ENCODE measurements around the gene EFNA3.
A peak's percentile ranks its signal among the peaks of the same experiment; 100 is the strongest.

The EFNA3 gene

DNA sequence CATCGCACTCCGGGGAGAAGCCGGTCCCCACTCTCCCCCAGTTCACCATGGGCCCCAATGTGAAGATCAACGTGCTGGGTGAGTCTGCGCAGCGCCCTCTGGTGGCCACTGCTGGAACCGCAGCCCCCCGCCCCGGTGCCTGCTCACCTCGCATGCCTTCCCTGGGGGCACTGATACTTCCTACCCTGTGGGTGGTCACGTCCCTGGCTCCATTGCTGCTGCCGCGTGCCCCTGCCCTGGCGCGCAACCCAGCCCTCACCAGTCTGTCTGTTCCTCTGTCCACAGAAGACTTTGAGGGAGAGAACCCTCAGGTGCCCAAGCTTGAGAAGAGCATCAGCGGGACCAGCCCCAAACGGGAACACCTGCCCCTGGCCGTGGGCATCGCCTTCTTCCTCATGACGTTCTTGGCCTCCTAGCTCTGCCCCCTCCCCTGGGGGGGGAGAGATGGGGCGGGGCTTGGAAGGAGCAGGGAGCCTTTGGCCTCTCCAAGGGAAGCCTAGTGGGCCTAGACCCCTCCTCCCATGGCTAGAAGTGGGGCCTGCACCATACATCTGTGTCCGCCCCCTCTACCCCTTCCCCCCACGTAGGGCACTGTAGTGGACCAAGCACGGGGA, 7.6 kb downstream of the EFNA3 start:
- H3K27ac ChIP-seq = no peak overlapping the region
- peak; percentile 41 for DNase-seq
- TF ChIP-seq, protein P1, sequence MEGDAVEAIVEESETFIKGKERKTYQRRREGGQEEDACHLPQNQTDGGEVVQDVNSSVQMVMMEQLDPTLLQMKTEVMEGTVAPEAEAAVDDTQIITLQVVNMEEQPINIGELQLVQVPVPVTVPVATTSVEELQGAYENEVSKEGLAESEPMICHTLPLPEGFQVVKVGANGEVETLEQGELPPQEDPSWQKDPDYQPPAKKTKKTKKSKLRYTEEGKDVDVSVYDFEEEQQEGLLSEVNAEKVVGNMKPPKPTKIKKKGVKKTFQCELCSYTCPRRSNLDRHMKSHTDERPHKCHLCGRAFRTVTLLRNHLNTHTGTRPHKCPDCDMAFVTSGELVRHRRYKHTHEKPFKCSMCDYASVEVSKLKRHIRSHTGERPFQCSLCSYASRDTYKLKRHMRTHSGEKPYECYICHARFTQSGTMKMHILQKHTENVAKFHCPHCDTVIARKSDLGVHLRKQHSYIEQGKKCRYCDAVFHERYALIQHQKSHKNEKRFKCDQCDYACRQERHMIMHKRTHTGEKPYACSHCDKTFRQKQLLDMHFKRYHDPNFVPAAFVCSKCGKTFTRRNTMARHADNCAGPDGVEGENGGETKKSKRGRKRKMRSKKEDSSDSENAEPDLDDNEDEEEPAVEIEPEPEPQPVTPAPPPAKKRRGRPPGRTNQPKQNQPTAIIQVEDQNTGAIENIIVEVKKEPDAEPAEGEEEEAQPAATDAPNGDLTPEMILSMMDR (IDR thresholded peaks at IDR 0.05; ENCODE audit: low read depth, low read length, missing control alignments) = peak; percentile 94
- H3K27me3 ChIP-seq (replicated peaks) = peaks cover 21% of the 10 kb centered on the region
- no peak overlapping the region for H3K4me3 ChIP-seq (ENCODE audit: low read depth, low read length)
- no peaks in the 10 kb centered on the region for H3K36me3 ChIP-seq (replicated peaks)
- in situ Hi-C loops (cut with HindIII; ENCODE audit: low pct_ligation_motif_present, low sequenced_read_pairs) = no loop called here

DNA sequence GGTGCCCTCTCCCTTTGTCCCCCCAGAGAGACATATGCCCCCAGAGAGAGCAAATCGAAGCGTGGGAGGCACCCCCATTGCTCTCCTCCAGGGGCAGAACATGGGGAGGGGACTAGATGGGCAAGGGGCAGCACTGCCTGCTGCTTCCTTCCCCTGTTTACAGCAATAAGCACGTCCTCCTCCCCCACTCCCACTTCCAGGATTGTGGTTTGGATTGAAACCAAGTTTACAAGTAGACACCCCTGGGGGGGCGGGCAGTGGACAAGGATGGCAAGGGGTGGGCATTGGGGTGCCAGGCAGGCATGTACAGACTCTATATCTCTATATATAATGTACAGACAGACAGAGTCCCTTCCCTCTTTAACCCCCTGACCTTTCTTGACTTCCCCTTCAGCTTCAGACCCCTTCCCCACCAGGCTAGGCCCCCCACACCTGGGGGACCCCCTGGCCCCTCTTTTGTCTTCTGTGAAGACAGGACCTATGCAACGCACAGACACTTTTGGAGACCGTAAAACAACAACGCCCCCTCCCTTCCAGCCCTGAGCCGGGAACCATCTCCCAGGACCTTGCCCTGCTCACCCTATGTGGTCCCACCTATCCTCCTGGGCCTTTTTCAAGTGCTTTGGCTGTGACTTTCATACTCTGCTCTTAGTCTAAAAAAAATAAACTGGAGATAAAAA, 8.4 kb downstream of the EFNA3 start:
- in situ Hi-C loops (cut with HindIII; ENCODE audit: low pct_ligation_motif_present, low sequenced_read_pairs) = no loop called here
- H3K4me3 ChIP-seq (ENCODE audit: low read depth, low read length) = no peak overlapping the region
- H3K27me3 ChIP-seq (replicated peaks) = peaks cover 16% of the 10 kb centered on the region

DNA sequence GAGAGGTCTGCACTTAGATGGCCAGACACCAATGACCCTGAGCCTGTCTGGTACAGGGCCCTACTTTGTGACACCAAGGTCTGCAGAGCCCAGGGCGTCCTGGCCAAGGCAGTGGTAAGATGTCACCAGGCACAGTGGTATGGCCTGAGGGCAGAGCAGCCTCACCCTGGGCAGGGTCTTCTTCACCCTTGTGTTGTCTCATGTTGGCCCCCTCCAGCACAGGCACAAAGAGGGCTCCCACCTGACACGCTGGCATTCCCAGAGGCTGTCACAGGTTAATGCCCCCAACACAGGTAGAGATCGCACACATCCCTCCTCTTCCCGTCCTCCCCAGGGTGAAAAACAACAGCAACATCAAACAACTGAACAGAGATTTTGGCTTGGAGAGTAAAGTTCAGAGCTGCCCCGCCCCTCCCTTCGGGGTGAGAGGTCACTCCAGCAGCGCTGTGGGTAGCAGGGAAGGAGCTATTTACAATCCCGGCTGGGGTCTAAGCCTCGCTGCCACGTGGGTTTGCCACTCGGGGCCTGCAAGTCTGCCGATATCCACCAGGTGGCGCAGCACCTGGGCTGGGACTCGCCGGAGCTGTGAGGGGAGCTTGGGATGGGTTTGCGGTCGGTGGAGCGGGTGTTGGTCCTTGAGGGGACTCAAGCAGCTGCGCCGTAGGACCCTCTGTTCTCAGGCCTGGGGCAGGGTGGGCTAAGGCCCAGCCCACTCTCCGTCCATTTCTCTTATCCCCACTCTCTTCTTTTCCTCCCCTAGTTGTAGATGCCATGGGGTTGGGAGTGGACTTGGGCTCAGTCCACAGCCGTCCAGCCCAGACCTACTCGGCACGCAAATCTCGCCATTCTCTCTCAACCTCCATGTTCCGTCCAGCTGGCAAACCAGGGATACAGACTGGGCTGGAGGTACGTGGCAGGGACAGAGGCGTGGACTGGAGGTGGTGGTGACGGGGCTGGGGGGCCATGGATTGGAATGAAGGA, 12.7 kb downstream of the EFNA3 start:
- Histone ChIP-seq H3K27ac (no peak overlapping the region), H3K4me3 (ENCODE audit: low read depth, low read length) (no peak overlapping the region), H3K27me3 (replicated peaks) (peaks cover 8% of the 10 kb centered on the region), H3K36me3 (replicated peaks) (no peaks in the 10 kb centered on the region)
- TF ChIP-seq, protein P1 (IDR thresholded peaks at IDR 0.05; ENCODE audit: low read depth, low read length, missing control alignments) = peak; percentile 99
- in situ Hi-C loops (cut with HindIII; ENCODE audit: low pct_ligation_motif_present, low sequenced_read_pairs) = no loop called here
- DNase-seq = peak; percentile 48

More for the DNA sequence above, 8.4 kb downstream of the EFNA3 start:
- TF ChIP-seq, protein P1 (IDR thresholded peaks at IDR 0.05; ENCODE audit: low read depth, low read length, missing control alignments) = peak; percentile 36
- Histone ChIP-seq H3K27ac (no peak overlapping the region), H3K36me3 (replicated peaks) (no peaks in the 10 kb centered on the region)
- no peak for DNase-seq

DNA sequence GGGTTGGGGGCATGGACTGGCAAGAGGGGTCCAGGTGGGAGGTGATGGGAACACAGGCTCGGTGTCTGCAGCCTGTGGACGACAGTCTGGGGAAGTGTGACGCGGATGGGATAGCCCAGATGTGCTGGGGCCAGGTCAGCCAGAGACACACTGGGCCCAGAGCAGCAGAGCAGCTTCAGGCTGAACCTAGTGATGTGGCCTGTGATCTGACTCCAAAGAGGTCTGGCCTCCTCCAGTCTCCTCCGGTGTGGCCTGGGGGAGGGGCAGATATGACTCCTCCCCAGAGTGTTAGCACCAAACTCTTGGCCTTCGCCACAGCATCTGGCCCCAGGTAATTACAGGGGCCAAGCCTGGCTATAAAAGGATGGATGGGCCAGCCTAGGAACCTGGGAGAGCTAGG, 13.5 kb downstream of the EFNA3 start:
- Histone ChIP-seq H3K27me3 (replicated peaks) (peaks cover 10% of the 10 kb centered on the region), H3K27ac (no peak overlapping the region), H3K4me3 (ENCODE audit: low read depth, low read length) (no peak overlapping the region), H3K36me3 (replicated peaks) (no peaks in the 10 kb centered on the region)
- in situ Hi-C loops (cut with HindIII; ENCODE audit: low pct_ligation_motif_present, low sequenced_read_pairs) = no loop called here
- TF ChIP-seq, protein P1 (IDR thresholded peaks at IDR 0.05; ENCODE audit: low read depth, low read length, missing control alignments) = no peak
- DNase-seq = no peak

DNA sequence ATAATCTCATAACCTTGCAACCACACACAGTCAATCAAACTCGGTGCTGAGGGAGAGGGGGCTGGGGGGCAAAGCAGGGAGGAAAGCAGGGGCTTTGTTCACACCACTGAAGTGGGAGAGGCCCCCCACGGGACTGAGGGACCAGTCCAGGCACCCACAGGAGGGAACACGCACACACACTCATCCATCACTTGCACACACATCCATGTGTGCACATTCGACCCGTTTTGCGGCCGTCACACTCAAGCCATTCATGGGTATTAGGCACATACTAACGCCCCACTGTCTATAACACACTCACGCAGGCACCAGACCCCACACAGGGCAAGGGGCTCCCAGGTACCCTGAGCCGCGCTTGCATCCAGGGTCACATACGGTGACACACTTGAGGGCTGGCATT, 14.0 kb downstream of the EFNA3 start:
- Histone ChIP-seq H3K36me3 (replicated peaks) (no peaks in the 10 kb centered on the region), H3K27ac (no peak overlapping the region)
- TF ChIP-seq, protein P1 (IDR thresholded peaks at IDR 0.05; ENCODE audit: low read depth, low read length, missing control alignments) = no peak

More for the DNA sequence above, 14.0 kb downstream of the EFNA3 start:
- in situ Hi-C loops (cut with HindIII; ENCODE audit: low pct_ligation_motif_present, low sequenced_read_pairs) = no loop called here
- DNase-seq = no peak
- Histone ChIP-seq H3K27me3 (replicated peaks) (peaks cover 10% of the 10 kb centered on the region), H3K4me3 (ENCODE audit: low read depth, low read length) (no peak overlapping the region)

Measured in brain microvascular endothelial cell (primary cell).